GM19395 (cell line): ENCODE data around the gene TUBAL3.
"Not testable (repeated sequence)": the region's sequence is repeated elsewhere in the genome, so short reads cannot be mapped to it uniquely, and the experiment has no call there.

Source experiments
- ATAC-seq: cut with Tn5 transposase; IDR thresholded peaks from one replicate; pipeline ENCODE4 v1.9.1; 2021; ENCODE audit warnings: mild to moderate bottlenecking, moderate library complexity; ENCODE audit not compliant: unreplicated experiment

TUBAL3 gene

DNA sequence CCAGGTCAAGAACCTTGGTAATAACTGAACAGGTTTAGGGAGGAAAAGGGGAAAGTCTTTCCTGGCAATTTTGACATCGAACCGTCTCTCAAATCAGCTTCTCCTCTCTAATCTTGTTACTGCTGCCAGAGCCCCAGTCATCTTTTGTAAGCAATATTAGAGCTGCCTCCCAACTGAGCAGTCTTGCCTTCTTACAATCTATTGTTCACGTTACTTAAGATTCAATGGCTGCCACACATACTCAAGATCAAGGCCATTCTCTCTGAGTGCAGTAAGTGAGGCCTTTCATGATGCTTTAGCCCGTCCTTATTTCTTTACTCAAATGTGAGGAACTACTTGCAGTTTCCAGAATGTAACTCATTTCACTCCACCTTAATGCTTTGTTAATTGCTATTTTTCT lies 20.1 kb upstream of the TUBAL3 start:
- no peak for ATAC-seq

DNA sequence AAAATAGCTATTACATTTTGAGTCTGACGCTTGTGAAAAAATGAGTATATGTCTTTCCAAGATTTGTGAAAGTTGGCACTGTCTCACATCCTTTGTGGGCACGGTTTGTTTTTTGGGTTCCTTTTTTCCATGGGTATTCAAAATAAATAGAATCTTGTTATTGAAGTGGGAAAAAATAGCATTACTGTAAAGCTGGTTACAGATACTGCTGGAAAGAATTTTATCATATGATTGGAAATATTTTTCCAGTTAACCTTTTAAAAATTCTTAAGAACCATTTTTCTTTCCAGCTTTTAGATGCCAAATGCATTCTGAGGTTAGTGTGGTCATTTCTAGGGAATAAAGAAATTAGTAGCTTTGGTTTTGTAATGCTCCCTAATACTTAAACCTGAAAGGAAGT lies 19.1 kb upstream of the TUBAL3 start:
- no peak for ATAC-seq

DNA sequence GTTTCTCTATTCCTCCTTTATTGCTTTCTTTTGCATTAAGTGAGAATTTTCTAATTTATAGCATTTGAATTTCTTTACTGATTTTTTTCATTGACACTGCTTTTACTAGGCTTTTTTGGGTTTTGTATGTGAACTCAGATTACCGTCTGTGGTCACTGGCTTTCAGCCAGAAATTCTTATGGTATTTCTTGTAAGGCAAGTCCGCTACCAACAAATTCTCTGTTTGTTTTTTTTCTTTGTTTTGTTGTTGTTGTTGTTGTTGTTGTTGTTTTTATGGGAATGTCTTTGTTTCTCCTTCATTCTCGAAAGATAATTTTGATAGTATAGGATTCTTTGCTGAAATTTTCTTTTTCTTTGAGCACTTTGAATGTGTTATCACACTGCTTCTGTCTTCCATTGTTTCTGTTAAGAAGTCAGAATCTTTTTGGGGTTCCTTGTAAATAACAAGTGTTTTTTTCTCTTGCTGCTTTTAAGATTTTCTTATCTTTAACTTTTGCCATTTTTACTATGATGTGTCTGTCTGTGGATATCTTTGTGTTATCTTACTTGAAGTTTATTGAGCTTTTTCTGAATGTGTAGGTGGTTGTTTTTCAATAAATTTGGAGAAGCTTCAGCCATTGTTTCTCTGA lies 15.0 kb upstream of the TUBAL3 start:
- ATAC-seq = no peak

DNA sequence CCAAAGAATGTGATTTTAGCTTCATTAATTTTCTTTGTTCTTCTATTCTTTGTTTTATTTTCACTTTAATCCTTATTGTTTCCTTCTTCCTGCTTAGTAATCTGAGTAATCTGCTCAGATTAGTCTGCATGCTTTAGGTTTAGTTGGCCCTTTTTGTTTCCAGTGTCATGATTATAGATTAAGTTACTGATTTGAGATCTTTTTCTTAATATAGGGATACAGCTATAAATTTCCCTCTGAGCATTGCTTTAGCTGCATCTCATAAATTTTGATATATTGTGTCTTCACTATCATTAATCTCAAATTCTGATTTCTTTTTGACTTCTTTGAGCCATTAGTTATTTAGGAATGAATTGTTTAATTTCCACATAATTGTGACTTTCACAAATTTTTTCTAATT lies 14.0 kb upstream of the TUBAL3 start:
- ATAC-seq = no peak

DNA sequence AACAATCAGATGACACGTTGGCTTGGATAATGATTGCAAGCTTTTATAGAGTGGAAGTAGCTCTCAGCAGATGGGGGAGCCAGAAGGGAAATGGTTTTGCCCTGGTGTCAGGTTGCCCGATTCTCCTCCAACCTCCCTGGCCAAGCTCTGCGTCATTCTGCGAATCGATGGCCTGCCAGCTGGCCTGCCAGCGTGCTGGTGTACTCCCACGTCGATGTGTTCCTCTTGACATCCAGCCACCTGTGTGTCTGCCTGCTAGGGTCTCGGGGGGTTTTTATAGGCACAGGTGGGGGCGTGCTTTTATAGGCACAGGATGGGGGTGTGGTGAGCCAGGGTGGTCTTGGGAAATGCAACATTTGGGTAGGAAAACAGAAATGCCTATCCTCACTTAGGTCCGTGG lies 12.4 kb upstream of the TUBAL3 start:
- ATAC-seq = no peak

DNA sequence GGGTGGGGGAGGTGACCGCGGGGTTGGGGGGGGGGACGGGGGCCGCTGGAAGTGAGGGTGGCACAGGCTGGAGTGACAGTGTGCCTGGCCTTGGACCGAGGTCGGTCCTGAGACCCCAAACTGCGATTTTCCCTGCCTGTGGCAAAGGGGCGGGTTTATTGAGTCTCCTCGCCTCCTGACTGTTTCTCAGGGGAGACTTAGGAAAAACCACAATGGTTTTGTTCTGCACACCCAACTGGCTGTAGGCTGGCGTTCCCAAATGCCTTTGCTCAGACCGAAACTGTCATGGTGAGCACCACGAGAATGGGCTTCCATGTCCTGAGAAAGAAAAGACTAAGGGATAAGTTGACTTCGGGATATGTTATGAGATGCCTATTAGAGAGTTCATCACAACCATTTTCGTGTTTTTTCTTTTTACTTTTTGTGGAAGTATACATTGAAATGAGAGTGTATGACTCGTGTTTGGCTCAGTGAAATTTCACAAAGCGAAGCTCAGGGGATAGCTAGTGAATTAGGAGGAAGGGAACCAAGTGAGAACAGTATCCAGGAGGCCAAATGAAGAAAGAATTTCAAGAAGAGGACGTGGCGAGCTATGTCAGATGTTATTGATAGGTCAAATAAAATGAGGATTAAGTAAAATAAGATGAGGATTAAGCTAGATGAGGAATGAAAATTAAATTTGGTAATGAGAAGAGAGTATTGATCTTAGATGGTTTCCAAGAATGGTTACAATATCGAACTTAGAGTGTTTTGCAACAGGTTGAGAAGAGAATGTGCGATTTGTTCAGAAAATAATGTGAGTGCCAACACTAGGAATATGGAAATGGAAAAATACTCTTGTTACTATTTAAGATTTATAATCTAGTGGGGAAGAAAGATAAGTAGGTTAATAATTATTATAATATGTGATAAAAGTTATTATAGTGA lies 8.6 kb upstream of the TUBAL3 start:
- no peak for ATAC-seq

DNA sequence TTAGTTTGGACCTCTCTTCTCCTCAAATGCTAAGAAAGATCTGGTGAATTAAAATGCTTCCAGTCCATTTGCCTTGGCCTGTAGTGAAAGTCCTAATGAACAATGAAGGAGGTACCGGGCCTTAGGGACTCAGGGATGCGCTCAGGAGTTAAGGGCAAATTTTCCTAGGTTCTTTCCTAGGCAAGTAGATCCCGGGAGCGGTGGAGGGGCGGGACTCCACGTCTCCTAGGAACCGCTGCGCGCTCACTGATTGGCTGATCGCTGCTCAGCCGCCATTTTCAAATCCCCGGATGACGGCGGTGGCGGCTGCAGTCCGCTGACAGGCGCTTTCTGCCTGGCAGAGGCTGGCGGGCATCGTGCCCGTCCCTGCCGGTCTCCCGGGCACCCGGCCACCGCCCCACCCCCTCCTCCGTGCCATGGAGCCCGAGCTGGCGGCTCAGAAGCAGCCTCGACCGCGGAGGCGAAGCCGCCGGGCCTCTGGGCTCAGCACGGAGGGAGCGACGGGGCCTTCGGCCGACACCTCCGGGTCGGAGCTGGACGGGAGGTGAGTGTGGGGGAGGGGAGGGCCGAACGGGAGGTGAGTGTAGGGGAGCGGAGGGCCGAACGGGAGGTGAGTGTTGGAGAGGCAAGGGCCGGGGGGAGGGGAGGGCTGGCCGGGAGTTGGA lies 7.8 kb upstream of the TUBAL3 start, which contains the start of gene NET1:
Gene NET1, plus strand, starts transcription at position 281 of the 665 bp plus-strand sequence. Its CDS starts 136 bp downstream, at position 417.
- ATAC-seq = peak; percentile 99

DNA sequence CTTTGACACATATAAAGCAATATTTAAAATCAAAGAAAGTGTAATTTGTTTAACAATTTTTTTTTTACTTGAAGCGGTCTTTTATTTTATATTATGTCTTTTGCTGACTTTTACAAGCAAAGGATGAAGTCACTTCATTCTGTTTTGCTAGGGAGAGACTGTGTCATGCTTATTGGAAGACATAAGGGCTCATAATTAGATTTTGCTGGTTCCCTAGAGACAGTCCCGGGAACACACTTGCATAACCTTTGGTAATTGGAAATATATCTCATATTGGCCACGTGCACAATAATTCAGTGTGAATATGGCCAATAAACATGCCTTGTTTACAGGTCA lies 7.3 kb upstream of the TUBAL3 start:
- ATAC-seq = peak; percentile 15

DNA sequence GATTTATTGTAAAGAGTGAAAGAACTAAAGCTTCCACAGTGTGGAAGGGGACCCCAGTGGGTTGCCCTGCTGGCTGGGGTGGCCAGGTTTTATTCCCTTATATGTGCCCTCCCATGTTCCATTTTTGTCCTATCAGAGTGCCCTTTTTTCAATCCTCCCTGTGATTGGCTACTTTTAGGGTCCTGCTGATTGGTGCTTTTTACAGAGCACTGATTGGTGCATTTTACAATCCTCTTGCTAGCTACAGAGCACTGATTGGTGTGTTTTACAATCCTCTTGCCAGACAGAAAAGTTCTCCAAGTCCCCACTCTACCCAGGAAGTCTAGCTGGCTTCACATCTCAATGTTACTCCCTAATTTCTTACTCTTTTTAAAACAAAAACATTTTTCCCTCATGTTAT lies 6.2 kb upstream of the TUBAL3 start:
- ATAC-seq = not testable (repeated sequence)

DNA sequence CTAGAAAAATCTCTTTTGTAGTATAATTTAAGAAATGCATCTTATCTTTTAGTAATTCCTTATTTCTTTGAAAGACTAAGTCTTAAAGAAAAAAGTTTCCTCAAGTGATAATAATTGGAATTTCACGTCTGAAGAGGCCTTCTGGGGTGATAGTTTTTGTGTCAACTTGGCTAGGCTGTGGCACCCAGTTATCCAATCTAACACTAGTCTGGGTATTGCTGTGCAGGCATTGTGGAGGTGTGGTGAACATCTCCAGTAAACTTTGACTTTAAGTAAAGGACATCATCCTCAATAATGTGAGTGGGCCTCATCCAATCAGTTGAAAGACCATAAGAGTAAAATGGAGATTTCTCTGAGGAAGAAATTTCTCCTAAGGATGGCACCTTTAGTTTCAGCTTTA lies 2.3 kb upstream of the TUBAL3 start:
- no peak for ATAC-seq

DNA sequence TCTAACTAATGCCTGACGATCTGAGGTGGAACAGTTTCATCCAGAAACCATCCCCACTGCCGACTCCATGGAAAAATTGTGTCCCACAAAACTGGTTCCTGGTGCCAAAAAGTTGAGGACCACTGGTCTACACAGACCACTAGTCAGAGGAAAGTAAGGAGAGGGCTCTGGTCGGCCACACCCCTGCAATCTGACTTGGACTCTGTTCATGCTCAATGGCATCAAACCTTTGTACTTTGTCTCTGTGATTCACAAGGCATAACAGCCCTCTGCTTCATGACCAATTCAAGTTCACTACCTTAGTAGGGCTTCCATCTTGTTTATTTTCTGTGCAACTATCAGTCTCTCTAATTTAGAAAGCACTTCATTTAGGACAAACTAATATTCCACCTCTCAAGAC lies 1.8 kb downstream of the TUBAL3 start:
- ATAC-seq = no peak

DNA sequence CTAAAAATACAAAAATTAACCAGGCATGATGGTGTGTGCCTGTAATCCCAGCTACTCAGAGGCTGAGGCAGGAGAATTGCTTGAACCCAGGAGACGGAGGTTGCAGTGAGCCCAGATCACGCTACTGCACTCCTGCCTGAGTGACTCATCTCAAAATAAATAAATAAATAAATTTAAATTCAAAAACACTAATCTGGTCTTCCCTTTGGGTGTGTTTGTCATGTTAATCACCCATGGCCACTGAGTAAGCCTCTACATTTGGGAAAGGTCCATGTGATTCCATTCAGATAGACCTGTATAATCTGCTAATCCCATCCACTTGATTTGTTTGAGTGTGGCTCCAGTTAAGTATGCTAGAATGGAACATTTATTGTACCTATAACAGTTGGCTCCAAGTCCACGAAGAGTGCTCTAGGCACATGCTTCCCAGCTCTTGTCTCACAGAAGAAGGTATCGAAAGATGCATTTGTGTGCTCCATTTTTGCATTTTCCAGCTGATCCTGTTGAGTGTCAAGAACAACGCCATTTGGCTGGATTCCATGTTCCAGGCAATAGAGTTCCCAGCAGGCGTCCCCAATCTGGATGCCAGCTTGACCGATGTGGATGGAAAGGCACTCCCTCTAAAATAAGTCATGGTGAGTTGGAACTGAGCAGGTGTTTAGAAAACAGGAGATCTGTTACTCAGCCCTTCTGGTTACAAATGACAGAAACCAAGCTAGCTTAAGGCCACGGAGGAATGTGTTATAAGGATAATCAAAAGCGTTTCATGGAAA lies 4.0 kb downstream of the TUBAL3 start:
- no peak for ATAC-seq

DNA sequence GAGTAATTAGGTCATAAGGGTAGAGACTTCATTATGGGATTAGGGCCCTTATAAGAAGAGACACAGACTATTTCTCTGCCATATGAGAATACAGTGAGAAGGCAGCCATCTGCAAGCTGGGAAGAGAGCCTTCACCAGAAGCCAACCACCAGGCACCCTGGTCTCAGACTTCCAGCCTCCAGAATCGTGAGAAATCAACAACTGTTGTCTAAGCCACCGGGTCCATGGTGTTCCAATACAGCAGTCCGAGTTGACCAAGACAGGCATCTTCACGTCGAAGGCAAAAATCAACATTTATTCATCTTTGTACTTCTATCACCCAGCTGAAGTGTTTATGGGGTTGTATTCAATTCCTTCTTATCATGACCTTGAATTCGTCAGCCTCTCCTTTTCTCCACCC lies 5.3 kb downstream of the TUBAL3 start:
- ATAC-seq = no peak

DNA sequence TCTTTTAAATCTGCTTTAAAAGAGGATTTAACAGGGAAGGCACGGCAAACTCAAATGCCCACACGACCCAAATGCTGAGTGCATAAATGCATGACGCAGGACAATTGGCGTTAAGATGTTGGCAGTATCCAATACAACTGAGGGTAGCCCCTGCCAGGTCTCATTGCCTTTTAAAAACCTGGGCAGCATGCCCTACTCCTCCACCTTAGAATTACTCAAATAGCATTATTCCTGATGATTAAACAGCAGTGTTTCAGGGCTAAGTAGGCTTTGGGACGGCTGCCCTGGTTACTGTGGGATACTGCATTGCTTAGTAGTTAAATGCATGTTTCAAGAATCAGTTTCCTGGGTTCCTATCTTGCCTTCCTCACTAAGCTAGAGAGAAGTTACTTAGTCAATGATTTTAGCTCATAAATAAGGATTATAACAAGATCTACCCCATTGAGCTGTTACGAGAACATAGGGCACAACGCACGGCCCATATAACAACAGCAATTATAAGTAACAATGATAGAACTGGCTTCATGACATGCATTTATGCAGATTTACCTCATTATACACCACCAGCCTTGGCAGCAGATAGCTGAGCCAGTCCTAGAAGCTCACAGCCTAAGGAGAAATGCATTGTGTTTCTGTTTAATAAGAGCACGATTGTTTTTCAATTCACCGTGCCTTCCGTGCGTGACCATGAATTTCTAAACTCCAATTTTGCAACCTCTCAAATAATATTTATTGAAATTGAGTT lies 7.9 kb downstream of the TUBAL3 start:
- no peak for ATAC-seq

DNA sequence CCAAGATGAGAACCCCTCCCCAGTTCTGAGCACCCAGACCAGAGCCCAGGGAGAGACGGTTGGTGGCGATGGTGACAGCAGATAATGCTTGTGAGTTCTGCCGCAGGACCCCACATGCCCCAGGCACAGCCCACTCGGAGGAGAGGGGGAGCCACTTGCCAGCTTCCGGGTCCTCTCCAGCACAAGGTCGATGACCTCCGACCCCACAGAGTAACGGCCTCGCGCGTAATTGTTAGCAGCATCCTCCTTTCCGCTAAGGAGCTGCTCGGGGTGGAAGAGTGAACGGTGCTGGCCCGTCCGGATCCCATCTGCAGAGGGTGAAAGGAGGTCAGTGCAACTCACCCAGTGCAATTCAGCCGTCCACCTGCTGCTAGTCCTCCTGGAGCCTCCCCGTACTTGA lies 9.5 kb downstream of the TUBAL3 start:
- ATAC-seq = no peak

DNA sequence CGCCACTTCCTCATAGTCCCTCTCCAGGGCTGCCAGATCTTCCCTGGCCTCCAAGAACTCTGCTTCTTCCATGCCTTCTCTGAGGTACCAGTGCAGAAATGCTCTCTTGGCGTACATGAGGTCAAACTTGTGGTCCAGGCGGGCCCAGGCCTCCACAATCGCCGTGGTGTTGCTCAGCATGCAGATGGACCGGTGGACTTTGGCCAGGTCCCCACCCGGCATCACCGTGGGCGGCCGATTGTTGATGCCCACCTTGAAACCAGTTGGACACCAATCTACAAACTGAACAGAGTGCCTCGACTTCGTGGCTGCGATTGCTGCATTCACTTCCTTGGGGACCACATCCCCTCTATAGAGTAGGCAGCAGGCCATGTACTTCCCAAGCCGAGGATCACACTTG lies 11.1 kb downstream of the TUBAL3 start:
- no peak for ATAC-seq

DNA sequence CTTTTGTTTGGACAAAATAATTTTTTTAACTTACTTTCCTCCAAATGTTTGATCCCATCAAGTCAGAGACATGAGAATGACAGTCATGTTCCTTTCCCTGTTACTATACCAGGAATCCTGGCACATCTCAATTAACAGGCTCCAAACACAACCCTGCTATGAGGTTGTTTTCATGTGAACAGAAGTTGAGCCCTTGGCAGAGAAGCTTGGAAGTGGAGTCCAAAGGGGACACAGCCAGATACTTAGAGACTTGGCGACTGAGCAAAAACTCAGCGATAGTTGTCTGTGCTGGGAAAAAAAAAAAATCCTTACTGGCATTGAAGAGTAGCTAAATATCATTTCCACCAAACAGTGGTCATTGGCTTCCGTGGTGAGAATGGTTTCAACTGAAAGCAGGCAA lies 12.8 kb downstream of the TUBAL3 start:
- ATAC-seq = no peak

DNA sequence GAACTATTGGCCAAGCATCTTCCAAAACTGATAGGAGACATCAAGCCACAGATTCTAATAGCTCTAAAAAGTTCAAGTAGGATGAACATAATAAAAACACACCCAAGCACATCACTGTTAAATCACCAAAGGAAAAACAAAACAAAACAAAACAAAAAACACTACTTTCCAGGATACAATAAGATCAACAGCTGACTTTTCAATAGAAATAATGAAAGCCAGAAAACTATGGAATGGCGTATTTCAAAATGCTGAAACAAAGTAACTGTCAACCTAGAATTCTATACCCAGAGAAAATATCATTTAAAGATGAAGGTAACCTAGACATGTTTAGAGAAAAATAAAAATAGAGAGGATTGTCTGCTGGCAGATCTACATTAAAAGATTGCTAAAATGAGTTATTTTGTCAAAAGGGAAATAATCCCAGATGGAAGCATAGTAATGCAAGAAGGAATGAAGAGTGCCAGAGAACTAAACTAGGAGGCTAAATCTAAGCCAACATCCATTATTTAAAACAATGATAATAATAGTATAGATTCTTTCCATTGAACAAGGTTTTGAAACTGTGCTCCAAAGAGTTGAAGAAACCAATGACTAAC lies 13.9 kb downstream of the TUBAL3 start:
- no peak for ATAC-seq

DNA sequence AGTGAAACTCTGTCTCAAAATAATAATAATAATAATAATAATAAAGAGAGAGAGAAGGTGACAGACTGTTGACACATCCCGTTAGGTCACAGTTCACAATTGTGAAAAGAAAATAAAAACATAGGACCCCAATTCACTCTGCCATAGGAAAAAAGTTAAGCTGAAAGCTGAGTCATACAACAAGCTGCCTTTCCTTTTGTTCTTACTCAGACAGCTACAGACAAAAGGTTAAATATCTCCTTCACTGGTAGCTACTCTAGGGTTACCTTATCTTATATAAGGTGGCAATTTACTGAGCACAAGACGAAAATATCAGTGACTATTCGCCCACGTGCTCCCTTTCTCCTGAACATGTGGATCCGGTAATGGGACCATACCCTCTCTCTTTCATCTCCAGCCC lies 17.5 kb downstream of the TUBAL3 start:
- no peak for ATAC-seq

DNA sequence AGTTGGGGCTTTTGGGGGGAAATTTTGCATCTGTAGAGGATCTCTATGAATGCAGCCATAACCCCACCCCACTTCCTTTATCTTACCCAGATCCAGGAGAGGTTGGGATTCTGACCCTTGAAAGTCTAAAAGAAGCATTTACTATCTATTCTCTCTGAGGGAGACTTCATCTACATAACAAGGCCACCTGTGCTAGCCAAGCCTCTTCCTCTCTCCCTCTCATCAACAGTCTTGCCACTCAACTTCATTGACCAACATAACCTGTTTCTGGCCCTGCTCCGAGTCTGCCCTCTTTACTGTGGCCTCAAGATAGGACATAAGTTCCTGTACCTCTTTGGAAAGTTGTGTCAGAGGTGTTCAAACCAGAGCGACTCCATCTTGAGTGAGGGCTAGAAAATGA lies 19.4 kb downstream of the TUBAL3 start:
- ATAC-seq = no peak
